Natural killer cell treated with Interleukin-12 subunit alpha and Interleukin-12 subunit beta and Interleukin-15 and Interleukin-18, amount 100 ng/mL, for 72 hours (primary cell): Measurements from ENCODE around the gene GULP1. TPM values are rescaled to one million over a fixed set of nuclear protein-coding genes. Genes with fewer than 3 reads are reported as not detected.

Source experiments
- ATAC-seq, 2 donors: fragments of 150-1000 bp; cut with Tn5 transposase in 1 of 2; sonication (Bioruptor Pico), chemical (Tn5 transposase) in 1 of 2; 2 replicates each; pipeline ENCODE4 v1.10.0; 2021
- DNase-seq: peaks from one replicate; pipeline ENCODE4 v3.0.0; 2022; ENCODE audit warnings: low spot score
- H3K27ac Mint-ChIP-seq, 2 donors: 1 replicate in 1 of 2; 2 replicates in 1 of 2; pipeline ENCODE4 v1.8.0; 2022; ENCODE audit warnings: mixed read lengths in 2 of 2, mild to moderate bottlenecking in 1 of 2, moderate library complexity in 1 of 2
- H3K27me3 Mint-ChIP-seq, 2 donors: 1 replicate in 1 of 2; 2 replicates in 1 of 2; pipeline ENCODE4 v1.8.0; 2022; ENCODE audit warnings: mixed read lengths in 2 of 2
- H3K36me3 Mint-ChIP-seq: one replicate; pipeline ENCODE4 v1.8.0; 2022; ENCODE audit warnings: mixed read lengths
- H3K4me1 Mint-ChIP-seq, 2 donors: 1 replicate in 1 of 2; 2 replicates in 1 of 2; pipeline ENCODE4 v1.8.0; 2022; ENCODE audit warnings: low read depth in 2 of 2, mixed read lengths in 2 of 2, mild to moderate bottlenecking in 1 of 2
- H3K4me3 Mint-ChIP-seq: one replicate; pipeline ENCODE4 v1.8.0; 2022; ENCODE audit warnings: mixed read lengths
- H3K9me3 Mint-ChIP-seq: 2 replicates; pipeline ENCODE4 v1.8.0; 2022; ENCODE audit warnings: mixed read lengths
- total RNA-seq, 2 donors: library from RNA; stranded (reverse); gene quantifications; one replicate each; pipeline ENCODE4 v1.2.3, GENCODE V29; 2022

The GULP1 gene
- total RNA-seq, 2 donors from 2014 or later, result not detected

GRCh38 chr2:188345831-188346458, 54.3 kb downstream of the GULP1 start:
- Mint-ChIP-seq H3K27me3 (no peaks in the 10 kb centered on the region), H3K4me3 (no peak overlapping the region), H3K9me3 (peaks cover 10% of the 10 kb centered on the region), H3K4me1 (no peaks in the 10 kb centered on the region), H3K27ac (no peak overlapping the region), H3K36me3 (no peaks in the 10 kb centered on the region)
- ATAC-seq (no peak), DNase-seq (no peak)

- Mint-ChIP-seq H3K4me3 (no peak overlapping the region), H3K36me3 (no peaks in the 10 kb centered on the region), H3K4me1 (no peaks in the 10 kb centered on the region), H3K9me3 (peaks cover 13% of the 10 kb centered on the region), H3K27me3 (no peaks in the 10 kb centered on the region), H3K27ac (no peak overlapping the region)
- DNase-seq, result no peak
- no peak for ATAC-seq
Measured at GRCh38 chr2:188349019-188349418, 57.3 kb downstream of the GULP1 start.

GRCh38 chr2:188353282-188353681, 61.6 kb downstream of the GULP1 start:
- Mint-ChIP-seq H3K36me3 (no peaks in the 10 kb centered on the region), H3K4me3 (no peak overlapping the region), H3K27me3 (no peaks in the 10 kb centered on the region), H3K9me3 (peaks cover 15% of the 10 kb centered on the region), H3K4me1 (no peaks in the 10 kb centered on the region), H3K27ac (no peak overlapping the region)
- DNase-seq (no peak), ATAC-seq (no peak)

GRCh38 chr2:188360485-188361263, 69.0 kb downstream of the GULP1 start:
- H3K27ac Mint-ChIP-seq, result no peak overlapping the region
- no peaks in the 10 kb centered on the region for H3K27me3 Mint-ChIP-seq
- ATAC-seq (no peak), DNase-seq (no peak)
- H3K4me3 Mint-ChIP-seq, result no peak overlapping the region
- H3K9me3 Mint-ChIP-seq, result peaks cover 8% of the 10 kb centered on the region
- no peaks in the 10 kb centered on the region for H3K4me1 Mint-ChIP-seq
- H3K36me3 Mint-ChIP-seq, result no peaks in the 10 kb centered on the region

GRCh38 chr2:188364033-188364630, 72.5 kb downstream of the GULP1 start:
- H3K4me1 Mint-ChIP-seq, result no peaks in the 10 kb centered on the region
- ATAC-seq (no peak), DNase-seq (no peak)
- no peaks in the 10 kb centered on the region for H3K27me3 Mint-ChIP-seq
- H3K36me3 Mint-ChIP-seq, result no peaks in the 10 kb centered on the region
- H3K27ac Mint-ChIP-seq, result no peak overlapping the region
- H3K9me3 Mint-ChIP-seq, result peaks cover 6% of the 10 kb centered on the region
- no peak overlapping the region for H3K4me3 Mint-ChIP-seq

- Mint-ChIP-seq H3K4me3 (no peak overlapping the region), H3K9me3 (peaks cover 8% of the 10 kb centered on the region), H3K4me1 (no peaks in the 10 kb centered on the region), H3K36me3 (no peaks in the 10 kb centered on the region), H3K27ac (no peak overlapping the region), H3K27me3 (no peaks in the 10 kb centered on the region)
- DNase-seq (no peak), ATAC-seq (no peak)
Measured at GRCh38 chr2:188365058-188365641, 73.5 kb downstream of the GULP1 start.

GRCh38 chr2:188367164-188367563, 75.5 kb downstream of the GULP1 start:
- DNase-seq (no peak), ATAC-seq (no peak)
- no peaks in the 10 kb centered on the region for H3K27me3 Mint-ChIP-seq
- H3K9me3 Mint-ChIP-seq, result peaks cover 8% of the 10 kb centered on the region
- H3K4me1 Mint-ChIP-seq, result no peaks in the 10 kb centered on the region
- H3K36me3 Mint-ChIP-seq, result no peaks in the 10 kb centered on the region
- H3K27ac Mint-ChIP-seq, result no peak overlapping the region
- H3K4me3 Mint-ChIP-seq, result no peak overlapping the region

- peaks cover 8% of the 10 kb centered on the region for H3K9me3 Mint-ChIP-seq
- DNase-seq (no peak), ATAC-seq (no peak)
- H3K27me3 Mint-ChIP-seq, result no peaks in the 10 kb centered on the region
- H3K4me3 Mint-ChIP-seq, result no peak overlapping the region
- no peak overlapping the region for H3K27ac Mint-ChIP-seq
- H3K36me3 Mint-ChIP-seq, result no peaks in the 10 kb centered on the region
- H3K4me1 Mint-ChIP-seq, result no peaks in the 10 kb centered on the region
Measured at GRCh38 chr2:188369365-188369764, 77.7 kb downstream of the GULP1 start.

GRCh38 chr2:188378371-188378950, 86.8 kb downstream of the GULP1 start:
- H3K4me1 Mint-ChIP-seq, result no peaks in the 10 kb centered on the region
- no peak overlapping the region for H3K4me3 Mint-ChIP-seq
- ATAC-seq (no peak), DNase-seq (no peak)
- no peak overlapping the region for H3K27ac Mint-ChIP-seq
- H3K36me3 Mint-ChIP-seq, result no peaks in the 10 kb centered on the region
- peaks cover 4% of the 10 kb centered on the region for H3K9me3 Mint-ChIP-seq
- no peaks in the 10 kb centered on the region for H3K27me3 Mint-ChIP-seq

- Mint-ChIP-seq H3K27ac (no peak overlapping the region), H3K4me1 (no peaks in the 10 kb centered on the region), H3K27me3 (no peaks in the 10 kb centered on the region), H3K9me3 (peaks cover 10% of the 10 kb centered on the region), H3K36me3 (no peaks in the 10 kb centered on the region), H3K4me3 (no peak overlapping the region)
- ATAC-seq (no peak), DNase-seq (no peak)
Measured at GRCh38 chr2:188379748-188380147, 88.1 kb downstream of the GULP1 start.

GRCh38 chr2:188380280-188380679, 88.6 kb downstream of the GULP1 start:
- H3K4me1 Mint-ChIP-seq, result no peaks in the 10 kb centered on the region
- H3K27me3 Mint-ChIP-seq, result no peaks in the 10 kb centered on the region
- no peak for DNase-seq
- no peak for ATAC-seq
- H3K9me3 Mint-ChIP-seq, result peaks cover 10% of the 10 kb centered on the region
- no peak overlapping the region for H3K4me3 Mint-ChIP-seq
- H3K36me3 Mint-ChIP-seq, result no peaks in the 10 kb centered on the region
- H3K27ac Mint-ChIP-seq, result no peak overlapping the region

GRCh38 chr2:188381614-188382013, 89.9 kb downstream of the GULP1 start:
- H3K36me3 Mint-ChIP-seq, result no peaks in the 10 kb centered on the region
- no peak overlapping the region for H3K27ac Mint-ChIP-seq
- DNase-seq (no peak), ATAC-seq (no peak)
- no peak overlapping the region for H3K4me3 Mint-ChIP-seq
- peaks cover 0 to 3% of the 10 kb centered on the region in 2 donors for H3K4me1 Mint-ChIP-seq
- H3K9me3 Mint-ChIP-seq, result peaks cover 17% of the 10 kb centered on the region
- no peaks in the 10 kb centered on the region for H3K27me3 Mint-ChIP-seq

GRCh38 chr2:188382107-188382506, 90.4 kb downstream of the GULP1 start:
- Mint-ChIP-seq H3K4me1 (peaks cover 0 to 3% of the 10 kb centered on the region in 2 donors), H3K27ac (no peak overlapping the region), H3K36me3 (no peaks in the 10 kb centered on the region), H3K4me3 (no peak overlapping the region), H3K27me3 (no peaks in the 10 kb centered on the region), H3K9me3 (peaks cover 17% of the 10 kb centered on the region)
- no peak for DNase-seq
- no peak for ATAC-seq

- H3K4me1 Mint-ChIP-seq, result peaks cover 0 to 3% of the 10 kb centered on the region in 2 donors
- H3K4me3 Mint-ChIP-seq, result no peak overlapping the region
- no peak for DNase-seq
- no peak overlapping the region for H3K27ac Mint-ChIP-seq
- peaks cover 17% of the 10 kb centered on the region for H3K9me3 Mint-ChIP-seq
- H3K27me3 Mint-ChIP-seq, result no peaks in the 10 kb centered on the region
- no peaks in the 10 kb centered on the region for H3K36me3 Mint-ChIP-seq
- ATAC-seq, result no peak
Measured at GRCh38 chr2:188383158-188383557, 91.5 kb downstream of the GULP1 start.
